DMS114 treated with DMSO at 0.1 percent for 48 hours (cell line): Measurements from ENCODE around the gene CLDN1.
"Not testable (repeated sequence)": the region's sequence is repeated elsewhere in the genome, so short reads cannot be mapped to it uniquely, and the experiment has no call there.

Source experiments
- DNase-seq: peaks from one replicate; lab custom pipeline; 2025; ENCODE audit not compliant: unreplicated experiment; lab: John Stamatoyannopoulos, UW

Gene CLDN1

DNA sequence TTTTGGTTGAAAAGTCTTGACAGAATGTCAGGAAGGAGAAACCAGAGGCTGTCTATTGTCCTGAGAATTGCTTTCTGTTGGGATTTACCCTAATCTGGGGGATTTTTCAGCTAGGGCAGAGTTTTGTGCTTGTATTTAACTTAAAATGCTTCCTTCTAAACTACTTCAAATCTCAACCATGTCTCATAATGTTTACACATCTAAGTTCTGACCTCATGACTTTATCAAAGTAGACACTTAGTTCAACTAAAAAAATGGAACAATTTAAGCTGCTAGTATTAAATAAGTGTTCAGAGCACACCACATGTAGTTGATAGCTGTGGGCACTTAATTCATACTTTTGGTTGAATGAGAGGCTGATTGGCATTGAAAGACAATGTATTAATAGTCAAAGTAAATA, 28.2 kb downstream of the CLDN1 start:
- DNase-seq, result no peak

DNA sequence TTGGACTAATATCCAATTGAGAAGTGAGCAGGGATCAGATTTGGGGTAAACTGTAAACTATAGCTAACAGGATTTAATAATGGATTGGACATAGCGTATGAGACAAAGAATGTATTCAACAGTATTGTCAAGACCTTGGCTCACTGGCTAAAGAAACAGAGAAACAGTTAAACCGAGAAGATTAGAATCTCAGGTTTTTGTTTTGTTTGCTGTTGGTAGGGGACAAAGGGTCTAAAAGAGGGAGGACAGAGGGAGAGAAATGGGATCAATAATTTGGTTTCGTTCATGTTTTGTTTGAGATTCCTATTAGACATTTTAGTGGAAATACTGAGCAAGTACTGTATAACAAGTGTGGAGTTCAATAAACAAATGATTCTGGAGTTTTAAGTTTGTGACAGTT, 28.6 kb downstream of the CLDN1 start:
- DNase-seq, result no peak

DNA sequence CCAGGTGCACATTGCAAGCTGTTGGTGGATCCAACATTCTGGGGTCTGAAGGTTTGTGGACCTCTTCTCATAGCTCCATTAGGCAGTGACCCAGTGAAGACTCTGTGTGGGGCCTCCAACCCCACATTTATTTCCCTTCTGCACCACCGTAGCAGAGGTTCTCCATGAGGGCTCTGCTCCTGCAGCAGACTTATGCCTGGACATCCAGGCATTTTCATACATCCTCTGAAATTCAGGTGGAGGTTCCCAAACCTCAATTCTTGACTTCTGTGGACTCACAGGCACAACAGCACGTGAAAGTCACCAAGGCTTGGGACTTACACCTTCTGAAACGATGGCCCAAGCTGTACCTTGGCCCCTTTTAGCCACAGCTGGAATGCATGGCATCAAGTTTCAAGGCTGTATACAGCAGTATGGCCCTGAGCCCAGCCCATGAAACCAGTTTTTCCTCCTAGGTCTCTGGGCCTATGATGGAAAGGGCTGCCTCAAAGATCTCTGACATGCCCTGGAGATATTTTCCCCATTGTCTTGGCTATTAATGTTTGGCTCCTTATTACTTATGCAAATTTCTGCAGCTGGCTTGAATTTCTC, 30.2 kb downstream of the CLDN1 start:
- no peak for DNase-seq

DNA sequence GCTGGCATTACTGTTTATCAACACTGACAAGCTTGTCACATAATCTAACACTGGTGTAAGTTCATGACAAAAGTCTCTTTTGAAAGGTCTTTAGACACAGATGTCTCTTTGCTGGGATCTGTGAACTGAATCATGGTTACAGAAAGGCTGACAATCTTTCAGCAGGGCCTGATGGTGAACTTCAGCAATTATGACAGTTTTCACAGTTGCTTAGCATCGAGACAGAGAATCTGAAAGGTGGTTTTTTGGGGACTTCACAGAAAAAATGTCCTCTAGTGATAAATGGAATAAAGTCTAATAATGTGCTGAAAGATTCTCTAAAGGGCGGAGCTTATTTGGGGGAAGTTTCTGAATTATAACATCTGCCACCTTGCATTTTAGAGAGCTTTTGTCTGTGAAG, 32.3 kb downstream of the CLDN1 start:
- no peak for DNase-seq

DNA sequence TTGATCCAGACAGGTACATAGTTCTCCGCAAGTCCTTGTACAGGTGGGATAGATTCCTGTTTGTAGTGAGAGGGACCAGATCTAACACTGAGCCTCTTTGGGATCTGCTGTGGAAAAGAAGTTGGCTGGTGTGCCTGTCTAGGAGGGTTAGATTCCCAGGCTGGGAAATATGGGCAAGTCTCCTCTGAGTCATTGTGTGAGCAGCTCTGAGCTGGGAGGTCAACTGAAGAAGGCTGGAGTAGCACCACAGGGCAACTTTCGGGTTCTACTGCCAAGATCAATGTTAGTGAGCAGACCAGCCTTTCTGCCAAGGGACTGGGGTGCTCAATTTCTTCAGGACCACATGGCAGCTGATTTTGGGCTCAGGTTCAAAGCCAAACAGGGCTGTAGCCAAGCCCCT, 33.4 kb downstream of the CLDN1 start:
- DNase-seq, result no peak

DNA sequence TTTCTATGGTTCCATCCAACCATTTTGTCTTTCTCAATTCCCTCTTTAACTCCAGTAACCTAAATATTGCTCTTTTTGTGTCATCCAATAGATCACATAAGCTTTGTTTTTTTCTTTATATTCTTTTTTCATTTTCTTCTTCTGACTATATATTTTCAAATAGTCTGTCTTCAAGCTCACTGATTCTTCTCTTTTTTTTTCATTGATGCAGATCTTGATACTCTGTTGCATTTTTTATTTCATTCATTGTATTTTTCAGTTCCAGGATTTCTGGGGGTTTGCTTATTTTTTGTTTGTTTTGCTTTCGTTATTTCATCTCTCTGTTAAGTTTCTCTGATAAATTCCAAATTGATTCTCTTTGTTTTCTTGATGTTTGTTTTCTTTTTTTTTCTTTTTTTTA, 36.2 kb downstream of the CLDN1 start:
- no peak for DNase-seq

DNA sequence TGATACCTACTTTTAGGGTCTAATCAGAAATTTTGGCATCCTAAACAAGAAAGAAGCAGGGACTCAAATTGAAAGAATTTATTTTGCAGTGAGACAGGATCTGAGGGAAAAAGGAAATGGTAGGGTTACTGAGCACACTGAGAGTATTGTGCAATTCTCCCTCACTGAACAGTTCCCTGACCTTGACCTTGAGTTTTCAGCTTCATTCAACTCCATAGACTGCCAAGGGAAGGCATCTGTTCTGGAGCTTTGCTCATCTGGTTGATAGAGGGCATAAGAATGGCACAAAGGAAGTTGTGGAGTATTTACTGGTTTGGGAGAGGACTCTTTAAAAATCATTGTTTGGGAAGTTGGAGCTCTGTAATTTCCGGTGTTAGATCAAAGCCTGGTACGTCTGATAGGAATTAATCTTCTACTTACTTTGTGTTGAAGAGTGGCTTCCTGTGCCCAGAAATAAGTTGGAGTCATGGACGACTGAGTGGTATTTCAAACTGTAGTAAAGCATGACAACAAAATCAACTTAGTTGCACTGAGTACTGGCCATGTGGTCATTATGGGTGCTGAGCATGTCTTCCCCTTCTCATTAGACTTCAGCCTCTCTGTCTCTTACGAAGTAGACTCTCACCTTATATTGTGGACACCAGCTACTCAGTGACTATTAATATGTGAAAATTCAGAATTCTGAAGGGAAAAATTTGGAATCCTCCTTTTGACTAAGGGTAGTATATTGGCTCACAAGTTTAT, 40.8 kb downstream of the CLDN1 start:
- DNase-seq, result no peak

DNA sequence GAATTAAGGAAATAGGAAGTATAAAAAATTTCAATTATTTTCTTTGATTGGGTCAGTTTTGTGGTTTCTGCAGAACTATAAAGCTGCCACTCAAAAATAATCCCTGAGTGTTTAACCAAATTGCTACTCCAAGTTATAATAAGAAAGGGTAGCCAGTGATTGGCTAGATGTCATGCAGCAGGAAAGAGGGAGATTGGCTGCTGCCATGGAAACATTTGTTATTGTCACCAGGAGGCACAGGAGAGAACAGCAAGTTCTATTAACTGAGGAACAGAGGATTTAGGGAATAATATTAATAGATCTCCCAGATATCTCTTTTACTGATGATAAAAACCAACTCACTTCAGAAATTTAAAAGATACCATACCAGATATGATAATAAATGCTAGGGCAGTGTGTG, 42.6 kb downstream of the CLDN1 start:
- DNase-seq, result no peak

DNA sequence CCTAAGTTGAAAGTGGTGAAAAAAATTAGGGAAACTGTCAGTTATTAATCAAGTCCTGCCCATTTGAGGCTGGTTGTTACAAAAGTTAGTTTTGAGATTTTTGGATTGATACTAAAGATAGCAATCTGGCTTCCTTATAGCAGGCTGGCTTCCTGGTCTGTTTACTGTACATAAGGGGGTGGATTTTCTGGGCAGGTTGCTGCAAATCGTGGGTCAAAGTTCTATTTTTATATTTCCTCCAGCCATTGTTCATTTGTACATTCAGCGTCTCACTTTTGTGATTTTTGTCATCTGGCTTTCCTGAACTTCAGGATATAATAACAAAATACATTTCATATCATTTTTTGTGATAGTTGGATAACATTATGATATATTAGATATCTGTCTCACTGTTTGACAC, 49.5 kb downstream of the CLDN1 start:
- DNase-seq, result no peak

DNA sequence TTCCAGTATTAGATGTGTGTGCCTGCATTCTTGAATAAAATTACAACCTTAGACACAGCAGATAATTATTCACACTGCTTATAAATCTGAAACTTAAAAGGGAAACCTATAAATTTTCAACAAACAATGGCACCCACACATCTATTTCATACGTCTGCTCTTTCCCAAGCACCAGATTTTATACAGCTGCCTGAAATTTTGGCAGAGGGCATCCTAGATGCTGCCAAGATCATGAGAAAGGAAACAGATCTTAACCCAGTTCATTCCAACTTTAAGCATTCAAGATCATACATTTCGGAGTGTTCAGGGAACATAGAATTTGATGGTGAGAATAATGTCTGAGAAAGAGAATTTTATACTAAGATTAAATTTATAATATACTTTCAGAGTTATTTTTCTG, 53.1 kb downstream of the CLDN1 start:
- no peak for DNase-seq

DNA sequence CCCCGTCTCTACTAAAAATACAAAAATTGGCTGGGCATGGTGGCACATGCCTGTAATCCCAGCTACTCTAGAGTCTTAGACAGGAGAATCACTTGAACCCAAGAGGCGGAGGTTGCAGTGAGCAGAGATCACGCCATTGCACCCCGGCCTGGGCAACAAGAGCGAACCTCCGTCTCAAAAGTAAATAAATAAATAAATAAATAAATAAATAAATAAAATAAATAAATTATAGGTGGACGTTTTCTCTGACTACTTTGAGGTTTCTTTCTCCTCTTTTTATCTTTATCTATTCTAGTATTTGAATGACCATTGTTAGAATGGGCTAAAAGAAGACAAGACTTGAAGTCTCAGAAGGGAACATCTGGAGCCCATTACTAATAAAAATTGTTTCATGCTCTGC, 54.8 kb downstream of the CLDN1 start:
- DNase-seq, result not testable (repeated sequence)

DNA sequence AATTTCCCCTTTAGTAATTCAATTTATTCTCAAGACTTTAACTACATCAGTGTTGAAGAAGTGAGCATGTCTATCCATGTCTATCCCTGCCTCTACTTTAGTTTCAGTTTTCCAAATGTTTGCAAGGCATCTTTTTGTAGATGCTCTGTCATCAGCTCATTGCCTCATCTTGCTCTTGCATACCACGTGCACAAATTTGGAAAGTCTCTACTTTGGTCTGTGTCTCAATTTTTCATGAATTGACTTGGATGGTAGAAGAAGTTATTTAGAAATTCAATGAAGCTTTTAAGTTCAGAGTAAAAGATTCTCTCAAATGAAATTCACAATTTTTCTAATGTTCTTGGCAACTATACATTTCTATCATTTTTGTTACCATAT, 55.3 kb downstream of the CLDN1 start:
- DNase-seq, result no peak

DNA sequence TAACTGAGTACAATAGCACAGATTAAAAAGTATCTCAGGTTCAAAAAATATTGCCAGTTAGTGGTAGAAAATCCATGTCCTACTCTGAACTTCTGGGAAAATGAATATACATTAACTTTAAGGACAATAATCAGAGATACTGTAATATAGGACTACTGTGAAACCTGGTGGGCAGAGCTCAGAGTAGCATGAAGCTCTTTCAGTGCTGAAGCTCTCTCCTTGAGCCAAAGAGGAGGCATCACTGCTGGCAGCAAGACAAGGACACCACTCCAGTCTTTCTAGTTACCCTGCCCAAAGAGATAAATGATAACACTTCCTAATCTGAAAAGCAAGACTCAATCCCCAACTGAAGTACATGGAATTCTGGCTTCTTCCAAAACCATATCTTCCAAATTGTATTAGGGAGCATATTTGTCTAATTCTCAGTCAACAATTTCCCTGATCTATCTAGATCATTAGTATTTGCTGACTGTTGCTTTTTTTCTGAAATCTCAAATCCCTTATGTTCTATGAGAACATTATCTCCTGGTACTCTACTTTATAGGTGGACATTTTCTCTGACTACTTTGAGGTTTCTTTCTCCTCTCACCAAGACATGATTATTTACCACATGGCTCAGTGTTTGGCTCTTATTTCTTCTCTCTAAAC, 55.9 kb downstream of the CLDN1 start:
- DNase-seq, result no peak

DNA sequence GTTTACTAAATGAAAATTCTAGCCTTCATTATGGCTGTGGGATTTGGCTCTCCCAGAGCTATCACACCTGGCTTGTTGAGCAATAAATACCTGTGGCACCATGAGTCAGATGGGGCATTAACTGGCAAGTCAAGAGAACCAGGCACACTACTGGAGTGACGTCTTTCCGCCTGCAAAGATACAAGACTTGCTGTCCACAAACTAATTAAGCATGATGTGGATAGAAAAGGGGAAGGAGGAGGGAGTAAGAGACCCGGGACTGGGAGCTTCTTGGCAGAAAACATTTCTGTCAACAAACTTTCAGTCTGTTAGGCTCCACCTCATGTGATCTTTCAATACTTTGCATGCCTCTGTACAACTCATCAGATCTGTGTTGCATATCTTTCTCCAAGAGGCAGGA, 56.5 kb downstream of the CLDN1 start:
- DNase-seq, result no peak

DNA sequence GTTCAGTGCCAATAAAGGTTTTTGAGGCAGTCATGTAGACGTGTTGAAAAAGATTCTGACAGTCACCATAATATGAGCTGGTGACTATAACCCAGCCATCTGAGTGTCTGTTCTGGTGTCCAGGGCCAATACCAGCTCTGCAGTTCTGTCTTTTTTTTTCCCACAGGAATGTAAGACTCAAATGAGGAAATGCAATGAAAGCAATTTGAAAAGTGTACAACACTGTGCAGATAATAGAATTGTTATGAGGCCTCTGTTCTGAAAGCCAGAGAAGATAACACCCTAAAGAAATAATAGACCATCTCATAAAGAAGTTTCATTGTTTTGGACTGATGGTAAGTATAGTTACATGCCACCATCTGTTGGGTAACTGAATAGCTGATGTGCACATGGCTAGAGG, 57.1 kb downstream of the CLDN1 start:
- DNase-seq, result no peak

DNA sequence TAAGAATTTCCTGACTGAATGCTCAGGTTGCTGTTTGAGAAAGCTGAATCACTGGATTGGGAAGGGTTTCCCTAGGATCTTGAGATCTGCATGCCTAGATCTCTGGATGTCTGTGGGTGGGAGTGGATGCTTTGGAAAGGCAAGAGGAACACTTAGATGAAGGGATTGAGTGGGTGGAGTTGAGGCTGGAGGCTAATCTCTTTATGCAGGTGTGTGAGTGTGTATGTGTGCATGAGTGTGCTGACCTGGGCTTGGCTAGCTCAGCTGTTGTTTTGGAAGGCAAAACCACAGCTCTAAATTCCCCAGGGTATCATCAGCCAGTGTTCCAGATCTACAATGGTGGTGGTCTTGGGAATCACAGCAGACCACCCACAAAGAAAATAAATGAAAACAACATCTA, 60.5 kb downstream of the CLDN1 start:
- no peak for DNase-seq

DNA sequence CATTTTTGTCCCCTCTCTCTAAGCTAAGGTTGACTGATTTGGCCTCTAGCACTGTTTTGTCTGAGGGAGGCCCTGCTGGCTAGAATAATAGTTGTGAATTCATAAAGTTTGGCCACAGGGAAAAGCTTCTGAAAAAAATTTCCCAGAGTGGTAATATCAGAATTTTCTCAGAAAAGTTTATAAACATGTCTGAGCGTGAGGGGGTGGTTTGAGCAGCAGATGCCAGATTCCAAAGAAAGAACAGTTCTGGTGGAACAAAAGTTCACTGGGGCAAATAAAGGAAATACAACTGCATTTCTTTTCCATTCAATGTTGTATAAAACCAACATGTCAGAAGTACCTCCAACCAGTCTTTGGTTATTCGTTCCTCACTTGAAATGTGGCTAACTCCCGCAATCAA, 61.2 kb downstream of the CLDN1 start:
- no peak for DNase-seq

DNA sequence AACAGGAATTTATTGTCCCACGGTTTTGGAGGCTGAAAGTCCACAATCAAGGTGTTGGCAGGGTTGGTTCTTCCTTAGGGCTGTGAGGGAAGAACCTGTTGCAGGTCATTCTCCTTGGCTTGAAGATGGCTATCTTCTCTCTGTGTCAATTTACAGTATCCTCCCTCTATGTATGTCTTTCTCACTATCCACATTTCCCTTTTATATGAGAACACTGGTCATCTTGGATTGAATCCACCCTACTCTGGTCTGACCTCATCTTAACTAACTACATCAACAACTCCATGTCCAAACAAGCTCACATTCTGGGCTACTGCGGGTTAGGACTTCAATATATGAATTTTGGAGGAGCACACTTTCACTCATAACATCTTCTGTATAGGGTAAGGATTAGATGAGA, 61.9 kb downstream of the CLDN1 start:
- DNase-seq, result no peak

DNA sequence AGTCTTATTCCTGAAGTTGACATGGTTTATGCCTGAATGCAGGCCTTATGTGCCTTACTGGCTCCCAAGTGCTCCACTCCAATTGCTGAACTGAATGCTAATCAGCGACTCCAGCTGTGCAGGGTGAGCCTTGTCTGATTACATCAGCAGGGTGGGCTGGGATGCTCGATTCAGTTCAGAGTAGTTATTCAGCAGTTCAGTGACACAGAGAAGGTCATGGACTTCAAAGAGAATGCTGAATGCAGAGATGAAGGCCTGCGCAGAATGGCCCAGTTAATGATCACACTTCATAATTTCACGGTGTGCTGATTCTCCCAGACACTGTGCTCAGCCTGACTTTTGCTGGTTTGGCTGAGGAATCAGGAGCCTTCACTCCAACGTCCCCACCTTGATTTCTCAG, 63.6 kb downstream of the CLDN1 start:
- DNase-seq, result no peak
